Endodermal cell (in vitro differentiated cells): ENCODE measurements around the gene TMEM151A. TPM values are rescaled to one million over a fixed set of nuclear protein-coding genes. Genes with fewer than 3 reads are reported as not detected.

ENCODE experiments used
- DNase-seq: peaks from one replicate; pipeline ENCODE4 v3.0.0-alpha.2; 2017
- H3K27ac ChIP-seq: 2 replicates; pipeline ENCODE4 v1.5.1; 2013; ENCODE audit warnings: mild to moderate bottlenecking, low read depth, low read length, moderate library complexity
- H3K27me3 ChIP-seq: 2 replicates; pipeline ENCODE4 v1.6.1; 2013; ENCODE audit warnings: mild to moderate bottlenecking, low read length, moderate library complexity; ENCODE audit not compliant: insufficient read depth, control insufficient read depth, poor library complexity, severe bottlenecking
- H3K36me3 ChIP-seq: 2 replicates; pipeline ENCODE4 v1.7.0; 2013; ENCODE audit warnings: mild to moderate bottlenecking, low read length, moderate library complexity; ENCODE audit not compliant: control insufficient read depth, insufficient read depth
- H3K4me1 ChIP-seq: one replicate; pipeline ENCODE4 v1.7.0; 2013; ENCODE audit warnings: low read length; ENCODE audit not compliant: control insufficient read depth, insufficient read depth
- H3K4me3 ChIP-seq: 2 replicates; pipeline ENCODE4 v1.5.1; 2013; ENCODE audit warnings: mild to moderate bottlenecking, low read length, moderate library complexity
- H3K9ac ChIP-seq: 2 replicates; pipeline ENCODE4 v1.6.1; 2013; ENCODE audit warnings: mild to moderate bottlenecking, low read length, moderate library complexity; ENCODE audit not compliant: poor library complexity, severe bottlenecking; ENCODE audit errors: extremely low read depth
- H3K9me3 ChIP-seq: 2 replicates; pipeline ENCODE4 v1.6.1; 2013; ENCODE audit warnings: mild to moderate bottlenecking, low read length, moderate library complexity; ENCODE audit not compliant: control insufficient read depth
- H3K27ac Mint-ChIP-seq: 2 replicates; pipeline ENCODE4 v1.8.0; 2020; ENCODE audit warnings: mixed read lengths
- H3K27me3 Mint-ChIP-seq: 2 replicates; pipeline ENCODE4 v1.8.0; 2021; ENCODE audit warnings: mild to moderate bottlenecking, mixed read lengths; ENCODE audit not compliant: insufficient read depth
- H3K36me3 Mint-ChIP-seq: 2 replicates; pipeline ENCODE4 v1.8.0; 2020; ENCODE audit warnings: low read depth, mixed read lengths
- H3K4me1 Mint-ChIP-seq: 2 replicates; pipeline ENCODE4 v1.8.0; 2020; ENCODE audit warnings: mixed read lengths
- H3K4me3 Mint-ChIP-seq: 2 replicates; pipeline ENCODE4 v1.8.0; 2020; ENCODE audit warnings: mild to moderate bottlenecking, moderate library complexity, mixed read lengths
- H3K9me3 Mint-ChIP-seq: 2 replicates; pipeline ENCODE4 v1.8.0; 2020; ENCODE audit warnings: mild to moderate bottlenecking, mixed read lengths
- WGBS, 2 experiments: methylation state at CpG; one replicate each; pipeline versions ENCODE4 v1.1.5 to v1.1.7; 2013; ENCODE audit warnings: missing lambda C conversion rate in 2 of 2, mixed read lengths in 1 of 2; ENCODE audit not compliant: insufficient coverage in 1 of 2, insufficient read length in 1 of 2; 5-methylcytosine and 5-hydroxymethylcytosine counted together
- total RNA-seq, 2 donors: library from RNA; stranded (reverse); fragmentation: NEBNext Ultra II Directional in 1 of 2; extraction: Animal tissue kit (Norgen Biotek cat#: 25700) in 1 of 2; gene quantifications; 2 replicates in 1 of 2; 3 replicates in 1 of 2; pipeline ENCODE4 v1.2.1, GENCODE V29; 2021
- TF ChIP-seq, protein P1 (sequence below): fragments of 200-600 bp; sonication (generic); conservative IDR thresholded peaks from 2 replicates; pipeline ENCODE4 v1.5.0; 2021; ENCODE audit warnings: antibody characterized with exemption, mild to moderate bottlenecking

The TMEM151A gene
- total RNA-seq, 2 donors from 2014 or later: 0.20 TPM; not detected in 1

DNA sequence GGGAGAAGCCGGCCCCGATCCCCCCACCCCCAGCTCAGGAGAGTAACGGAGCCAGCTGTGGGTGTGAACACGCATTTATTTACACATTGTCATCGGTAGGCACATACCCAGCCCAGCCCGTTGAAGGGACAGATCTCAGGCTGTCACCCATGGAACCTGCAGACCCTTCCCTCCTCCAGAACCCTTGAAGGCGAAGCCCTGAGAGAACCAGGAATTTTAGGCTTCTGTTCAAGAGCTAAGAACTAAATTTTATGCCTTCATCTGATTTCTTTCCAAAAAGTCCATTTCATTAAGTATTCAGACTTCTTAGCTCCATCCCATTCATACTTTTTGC is 53.6 kb downstream of the TMEM151A start:
- 6 to 25% methylated on average over 3 to 7 of the region's 7 CpGs for WGBS, 2 experiments
- Mint-ChIP-seq H3K27me3 (no peaks in the 10 kb centered on the region), H3K36me3 (peaks cover 12% of the 10 kb centered on the region), H3K27ac (peak overlapping the region; percentile 97), H3K4me3 (peak overlapping the region; percentile 87), H3K4me1 (peaks cover 20% of the 10 kb centered on the region), H3K9me3 (no peaks in the 10 kb centered on the region)
- H3K36me3 ChIP-seq: peaks cover 22% of the 10 kb centered on the region
- TF ChIP-seq, protein P1, sequence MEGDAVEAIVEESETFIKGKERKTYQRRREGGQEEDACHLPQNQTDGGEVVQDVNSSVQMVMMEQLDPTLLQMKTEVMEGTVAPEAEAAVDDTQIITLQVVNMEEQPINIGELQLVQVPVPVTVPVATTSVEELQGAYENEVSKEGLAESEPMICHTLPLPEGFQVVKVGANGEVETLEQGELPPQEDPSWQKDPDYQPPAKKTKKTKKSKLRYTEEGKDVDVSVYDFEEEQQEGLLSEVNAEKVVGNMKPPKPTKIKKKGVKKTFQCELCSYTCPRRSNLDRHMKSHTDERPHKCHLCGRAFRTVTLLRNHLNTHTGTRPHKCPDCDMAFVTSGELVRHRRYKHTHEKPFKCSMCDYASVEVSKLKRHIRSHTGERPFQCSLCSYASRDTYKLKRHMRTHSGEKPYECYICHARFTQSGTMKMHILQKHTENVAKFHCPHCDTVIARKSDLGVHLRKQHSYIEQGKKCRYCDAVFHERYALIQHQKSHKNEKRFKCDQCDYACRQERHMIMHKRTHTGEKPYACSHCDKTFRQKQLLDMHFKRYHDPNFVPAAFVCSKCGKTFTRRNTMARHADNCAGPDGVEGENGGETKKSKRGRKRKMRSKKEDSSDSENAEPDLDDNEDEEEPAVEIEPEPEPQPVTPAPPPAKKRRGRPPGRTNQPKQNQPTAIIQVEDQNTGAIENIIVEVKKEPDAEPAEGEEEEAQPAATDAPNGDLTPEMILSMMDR: no peak
- peaks cover 8% of the 10 kb centered on the region for H3K4me1 ChIP-seq
- no peaks in the 10 kb centered on the region for H3K27me3 ChIP-seq
- peak overlapping the region; percentile 96 for H3K4me3 ChIP-seq
- H3K27ac ChIP-seq: peak overlapping the region; percentile 59
- DNase-seq: no peak
- H3K9ac ChIP-seq: peak overlapping the region; percentile 89
- H3K9me3 ChIP-seq: no peaks in the 10 kb centered on the region

Other genes with a start within 250 kb of the TMEM151A start
- 10 to 100 TPM in 1 of 2 donors, 1 to 10 TPM in 1; 7.4 to 11.2 TPM for gene GAL3ST3, start 242.7 kb upstream of the TMEM151A start, total RNA-seq
- gene SF3B2, start 239.5 kb upstream of the TMEM151A start, total RNA-seq: 100 to 1,000 TPM; 209 to 254 TPM
- 10 to 100 TPM; 67.0 to 67.1 TPM for gene PACS1, start 221.6 kb upstream of the TMEM151A start, total RNA-seq
- 10 to 100 TPM; 52.0 to 69.2 TPM for gene KLC2, start 34.2 kb upstream of the TMEM151A start, total RNA-seq
- 100 to 1,000 TPM; 122 to 126 TPM for gene RAB1B, start 23.3 kb upstream of the TMEM151A start, total RNA-seq
- 1 to 10 TPM; 3.5 to 3.8 TPM for gene CNIH2, start 13.7 kb upstream of the TMEM151A start, total RNA-seq
- gene YIF1A, start 2.8 kb upstream of the TMEM151A start, total RNA-seq: 10 to 100 TPM; 70.6 to 80.1 TPM
- under 1 TPM; 0.33 to 0.40 TPM for gene CD248, start 25.1 kb downstream of the TMEM151A start, total RNA-seq
- 1 to 10 TPM; 2.2 to 2.6 TPM for gene RIN1, start 44.5 kb downstream of the TMEM151A start, total RNA-seq
- gene BRMS1, start 53.2 kb downstream of the TMEM151A start, total RNA-seq: 10 to 100 TPM; 38.7 to 40.3 TPM
- 10 to 100 TPM; 29.4 to 45.7 TPM for gene B4GAT1, start 55.7 kb downstream of the TMEM151A start, total RNA-seq
- gene SLC29A2, start 79.9 kb downstream of the TMEM151A start, total RNA-seq: 10 to 100 TPM; 30.8 to 32.4 TPM
- not detected for gene NPAS4, start 129.1 kb downstream of the TMEM151A start, total RNA-seq
- 100 to 1,000 TPM in 1 of 2 donors, 10 to 100 TPM in 1; 84.5 to 111 TPM for gene MRPL11, start 147.0 kb downstream of the TMEM151A start, total RNA-seq
- gene PELI3, start 175.0 kb downstream of the TMEM151A start, total RNA-seq: 10 to 100 TPM in 1 of 2 donors, 1 to 10 TPM in 1; 9.0 to 12.4 TPM
- 10 to 100 TPM; 84.8 to 86.3 TPM for gene DPP3, start 188.5 kb downstream of the TMEM151A start, total RNA-seq
- gene BBS1, start 218.7 kb downstream of the TMEM151A start, total RNA-seq: 10 to 100 TPM; 52.4 to 67.3 TPM